ENCODE results near the gene ACBD6.

Gene ACBD6

DNA sequence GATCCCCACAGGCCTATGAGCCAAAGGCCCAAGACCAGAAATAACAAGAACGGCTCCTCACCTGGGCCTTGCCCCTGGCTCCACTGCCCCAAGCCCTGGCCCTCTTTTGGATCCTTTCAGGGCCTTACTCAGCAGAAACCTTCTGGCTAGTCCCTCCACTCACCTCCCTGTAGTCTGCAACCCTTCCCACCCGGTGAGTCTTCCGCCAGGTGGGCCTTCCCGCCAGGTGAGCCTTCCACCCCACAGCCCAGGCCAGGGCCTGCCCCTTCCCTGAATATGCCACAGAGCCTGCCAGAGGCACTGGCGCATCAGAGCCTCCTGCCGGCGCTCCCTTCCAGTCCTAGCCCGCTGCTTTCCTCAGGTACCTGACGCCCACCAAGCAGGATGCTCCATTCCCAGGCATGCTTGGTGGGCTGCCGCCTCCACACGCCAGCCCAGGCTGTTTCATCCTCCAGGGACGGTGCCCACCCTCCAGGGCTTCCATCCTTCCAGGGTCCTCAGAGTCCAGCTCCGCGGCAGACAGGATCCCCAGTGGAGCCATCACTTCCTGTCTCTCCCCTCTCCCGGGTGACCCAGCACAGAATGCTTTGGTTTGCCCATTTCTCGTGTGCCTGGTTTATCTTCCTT lies 251.4 kb downstream of the ACBD6 start:
- Histone ChIP-seq H3K4me1 (ENCODE audit: insufficient read depth, low read length, severe bottlenecking) (no peaks in the 10 kb centered on the region), H3K27me3 (ENCODE audit: insufficient read depth, low read length) (0 out of 2 replicates have a peak, but pooled peaks cover 7% of the 10 kb centered on the region), H3K4me2 (ENCODE audit: low read length) (no peak overlapping the region), H3F3A (ENCODE audit: insufficient read depth, low read length) (no peaks in the 10 kb centered on the region), H3K27ac (ENCODE audit: low read depth, low read length, poor library complexity, severe bottlenecking) (no peak overlapping the region), H3K79me2 (ENCODE audit: insufficient read depth, low read length) (no peaks in the 10 kb centered on the region), H4K20me1 (ENCODE audit: insufficient read depth, low read length) (no peaks in the 10 kb centered on the region), H3K9me3 (ENCODE audit: low read length) (no peaks in the 10 kb centered on the region), H3K4me3 (ENCODE audit: low read depth, low read length, poor library complexity, severe bottlenecking) (no peak overlapping the region), H3K9ac (ENCODE audit: low read length) (no peak overlapping the region), H2AFZ (ENCODE audit: low read length) (no peak overlapping the region), H3K36me3 (ENCODE audit: insufficient read depth, low read length) (no peaks in the 10 kb centered on the region), H3K9me2 (ENCODE audit: low read depth, low read length) (no peaks in the 10 kb centered on the region)
- TF ChIP-seq, protein P1, sequence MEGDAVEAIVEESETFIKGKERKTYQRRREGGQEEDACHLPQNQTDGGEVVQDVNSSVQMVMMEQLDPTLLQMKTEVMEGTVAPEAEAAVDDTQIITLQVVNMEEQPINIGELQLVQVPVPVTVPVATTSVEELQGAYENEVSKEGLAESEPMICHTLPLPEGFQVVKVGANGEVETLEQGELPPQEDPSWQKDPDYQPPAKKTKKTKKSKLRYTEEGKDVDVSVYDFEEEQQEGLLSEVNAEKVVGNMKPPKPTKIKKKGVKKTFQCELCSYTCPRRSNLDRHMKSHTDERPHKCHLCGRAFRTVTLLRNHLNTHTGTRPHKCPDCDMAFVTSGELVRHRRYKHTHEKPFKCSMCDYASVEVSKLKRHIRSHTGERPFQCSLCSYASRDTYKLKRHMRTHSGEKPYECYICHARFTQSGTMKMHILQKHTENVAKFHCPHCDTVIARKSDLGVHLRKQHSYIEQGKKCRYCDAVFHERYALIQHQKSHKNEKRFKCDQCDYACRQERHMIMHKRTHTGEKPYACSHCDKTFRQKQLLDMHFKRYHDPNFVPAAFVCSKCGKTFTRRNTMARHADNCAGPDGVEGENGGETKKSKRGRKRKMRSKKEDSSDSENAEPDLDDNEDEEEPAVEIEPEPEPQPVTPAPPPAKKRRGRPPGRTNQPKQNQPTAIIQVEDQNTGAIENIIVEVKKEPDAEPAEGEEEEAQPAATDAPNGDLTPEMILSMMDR (IDR thresholded peaks at IDR 0.05; ENCODE audit: low read length), result no peak
- no peak for TF ChIP-seq EZH2 (IDR thresholded peaks at IDR 0.05; ENCODE audit: borderline replicate concordance, low read length)

DNA sequence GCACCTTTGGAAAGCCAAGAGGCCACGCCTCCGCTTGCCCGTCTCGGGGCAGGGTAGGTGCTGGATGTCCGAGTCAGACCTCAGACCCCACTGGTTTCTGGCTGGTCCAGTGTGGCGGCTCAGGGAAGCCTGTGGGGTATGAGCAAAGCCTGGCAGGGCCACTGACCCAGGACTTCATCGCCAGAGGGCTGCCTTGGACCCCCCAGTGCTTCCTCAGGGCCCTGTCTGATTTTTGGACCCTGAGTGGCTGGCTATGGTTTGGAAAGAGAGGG lies 251.9 kb downstream of the ACBD6 start:
- H3K27ac ChIP-seq (ENCODE audit: low read depth, low read length, poor library complexity, severe bottlenecking), result no peak overlapping the region

DNA sequence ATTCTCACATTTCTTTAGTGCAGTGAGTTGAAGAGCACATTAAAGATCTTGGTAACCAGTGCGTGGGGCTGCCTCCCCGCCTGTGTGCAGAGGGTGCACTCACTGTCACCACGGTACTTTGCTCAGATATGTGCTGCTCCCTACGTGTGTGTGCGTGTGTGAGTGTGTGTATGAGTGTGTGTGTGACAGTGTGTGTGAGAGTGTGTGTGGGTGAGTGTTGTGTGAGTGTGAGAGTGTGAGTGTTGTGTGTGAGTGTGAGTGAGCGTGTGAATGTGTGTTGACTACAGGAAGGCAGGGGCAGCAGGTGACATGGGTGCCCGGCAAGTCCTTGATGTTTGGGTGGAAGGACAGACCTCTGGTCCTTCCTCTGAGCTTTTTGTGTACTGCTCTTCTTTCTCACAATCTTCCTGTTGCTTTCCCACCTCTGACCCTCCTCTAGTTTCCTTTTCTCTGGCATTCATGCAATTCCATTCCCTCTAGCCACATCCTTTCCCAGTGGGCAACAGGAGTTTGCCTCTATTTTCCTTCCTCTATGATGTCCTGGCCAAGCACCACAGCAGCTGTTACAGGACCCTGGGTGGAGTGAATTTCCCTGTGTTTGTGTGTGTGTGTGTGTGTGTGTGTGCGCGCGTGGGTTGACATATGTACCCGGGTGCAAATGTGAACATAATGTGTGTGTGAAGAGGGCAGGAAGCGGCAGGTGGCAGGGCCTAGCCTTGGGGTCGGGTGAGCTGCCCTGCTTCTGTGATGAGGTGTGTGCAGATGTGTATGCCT lies 252.5 kb downstream of the ACBD6 start:
- Histone ChIP-seq H3K36me3 (ENCODE audit: insufficient read depth, low read length) (no peaks in the 10 kb centered on the region), H3K79me2 (ENCODE audit: insufficient read depth, low read length) (no peaks in the 10 kb centered on the region), H3K9ac (ENCODE audit: low read length) (no peak overlapping the region), H4K20me1 (ENCODE audit: insufficient read depth, low read length) (no peaks in the 10 kb centered on the region), H3K9me3 (ENCODE audit: low read length) (no peaks in the 10 kb centered on the region), H3F3A (ENCODE audit: insufficient read depth, low read length) (no peaks in the 10 kb centered on the region), H3K4me3 (ENCODE audit: low read depth, low read length, poor library complexity, severe bottlenecking) (no peak overlapping the region), H3K27ac (ENCODE audit: low read depth, low read length, poor library complexity, severe bottlenecking) (no peak overlapping the region), H3K9me2 (ENCODE audit: low read depth, low read length) (no peaks in the 10 kb centered on the region), H2AFZ (ENCODE audit: low read length) (no peak overlapping the region), H3K4me2 (ENCODE audit: low read length) (no peak overlapping the region), H3K4me1 (ENCODE audit: insufficient read depth, low read length, severe bottlenecking) (no peaks in the 10 kb centered on the region), H3K27me3 (ENCODE audit: insufficient read depth, low read length) (0 out of 2 replicates have a peak, but pooled peaks cover 3% of the 10 kb centered on the region)
- TF ChIP-seq EZH2 (IDR thresholded peaks at IDR 0.05; ENCODE audit: borderline replicate concordance, low read length), result no peak
- TF ChIP-seq, protein P1 (IDR thresholded peaks at IDR 0.05; ENCODE audit: low read length), result no peak

More for the DNA sequence above, 251.9 kb downstream of the ACBD6 start:
- Histone ChIP-seq H3F3A (ENCODE audit: insufficient read depth, low read length) (no peaks in the 10 kb centered on the region), H3K27me3 (ENCODE audit: insufficient read depth, low read length) (0 out of 2 replicates have a peak, but pooled peaks cover 7% of the 10 kb centered on the region), H3K79me2 (ENCODE audit: insufficient read depth, low read length) (no peaks in the 10 kb centered on the region), H3K36me3 (ENCODE audit: insufficient read depth, low read length) (no peaks in the 10 kb centered on the region), H4K20me1 (ENCODE audit: insufficient read depth, low read length) (no peaks in the 10 kb centered on the region), H3K9me3 (ENCODE audit: low read length) (no peaks in the 10 kb centered on the region), H2AFZ (ENCODE audit: low read length) (no peak overlapping the region), H3K4me3 (ENCODE audit: low read depth, low read length, poor library complexity, severe bottlenecking) (no peak overlapping the region), H3K9me2 (ENCODE audit: low read depth, low read length) (no peaks in the 10 kb centered on the region), H3K4me2 (ENCODE audit: low read length) (no peak overlapping the region), H3K9ac (ENCODE audit: low read length) (no peak overlapping the region), H3K4me1 (ENCODE audit: insufficient read depth, low read length, severe bottlenecking) (no peaks in the 10 kb centered on the region)
- TF ChIP-seq, protein P1 (IDR thresholded peaks at IDR 0.05; ENCODE audit: low read length), result no peak
- TF ChIP-seq EZH2 (IDR thresholded peaks at IDR 0.05; ENCODE audit: borderline replicate concordance, low read length), result no peak
